Fibroblast of upper back skin (primary cell): ENCODE measurements around the gene RIPOR1.
"Not testable (repeated sequence)": the region's sequence is repeated elsewhere in the genome, so short reads cannot be mapped to it uniquely, and the experiment has no call there.

Experiments used
- DNase-seq: peaks from one replicate; pipeline ENCODE4 v3.0.0-alpha.2; 2013

RIPOR1 gene

GRCh38 chr16:67517661-67518423 is 10.8 kb upstream of the RIPOR1 start:
- DNase-seq, result no peak

GRCh38 chr16:67518676-67519075 is 10.0 kb upstream of the RIPOR1 start:
- DNase-seq, result no peak

- no peak for DNase-seq
These were observed 9.4 kb upstream of the RIPOR1 start for GRCh38 chr16:67519242-67519641.

GRCh38 chr16:67521095-67521804 is 7.4 kb upstream of the RIPOR1 start:
- DNase-seq, result peak; percentile 95

GRCh38 chr16:67525176-67525860 is 3.3 kb upstream of the RIPOR1 start:
- peak; percentile 39 for DNase-seq

- DNase-seq, result no peak
These were observed 2.4 kb upstream of the RIPOR1 start for GRCh38 chr16:67526149-67526791.

GRCh38 chr16:67528870-67529581 is 397 bp downstream of the RIPOR1 start:
- no peak for DNase-seq

GRCh38 chr16:67529582-67530012 is 968 bp downstream of the RIPOR1 start:
- DNase-seq, result no peak

- DNase-seq, result peak; percentile 63
These were observed 1.6 kb downstream of the RIPOR1 start for GRCh38 chr16:67530013-67530939.

- DNase-seq, result no peak
These were observed 2.6 kb downstream of the RIPOR1 start for GRCh38 chr16:67531247-67531646.

GRCh38 chr16:67533024-67533560 is 4.5 kb downstream of the RIPOR1 start:
- no peak for DNase-seq

- not testable (repeated sequence) for DNase-seq
These were observed 5.4 kb downstream of the RIPOR1 start for GRCh38 chr16:67533987-67534386.

- no peak for DNase-seq
These were observed 5.8 kb downstream of the RIPOR1 start for GRCh38 chr16:67534431-67534830.

GRCh38 chr16:67535201-67535600 is 6.6 kb downstream of the RIPOR1 start:
- no peak for DNase-seq

GRCh38 chr16:67537270-67537635 is 8.6 kb downstream of the RIPOR1 start:
- peak; percentile 40 for DNase-seq

GRCh38 chr16:67537636-67538591 is 9.3 kb downstream of the RIPOR1 start:
- no peak for DNase-seq

GRCh38 chr16:67538666-67539101 is 10.1 kb downstream of the RIPOR1 start:
- DNase-seq, result peak; percentile 42

- DNase-seq, result no peak
These were observed 10.6 kb downstream of the RIPOR1 start for GRCh38 chr16:67539271-67539670.

GRCh38 chr16:67539691-67540635 is 11.3 kb downstream of the RIPOR1 start:
- DNase-seq, result no peak
